Measurements from ENCODE around the gene INO80C. TPM values are rescaled to one million over a fixed set of nuclear protein-coding genes. Genes with fewer than 3 reads are reported as not detected.

The INO80C gene
- polyA plus RNA-seq, 1 donor (not counting 4 experiments of a cell fraction or from before 2014, with no cell fraction given): 54.7 TPM

GRCh38 chr18:35460736-35461161 lies 37.0 kb downstream of the INO80C start:
- dilution Hi-C loops (cut with MboI; ENCODE audit: extremely low pct_ligation_motif_present, low sequenced_read_pairs): no loop called here
- no peak for DNase-seq (ENCODE audit: low read depth, low spot score)
- H4K20me1 ChIP-seq (ENCODE audit: control insufficient read depth, extremely low read depth, insufficient read depth, low read length): no peaks in the 10 kb centered on the region
- peaks cover 3% of the 10 kb centered on the region for H3K9me1 ChIP-seq (ENCODE audit: control insufficient read depth, extremely low read depth, insufficient read depth, low read length)
- H3K27me3 ChIP-seq (ENCODE audit: control insufficient read depth, extremely low read depth, insufficient read depth, low read length): no peaks in the 10 kb centered on the region
- H3K36me3 ChIP-seq (ENCODE audit: control insufficient read depth in 2 of 2, extremely low read depth in 1 of 2, insufficient read depth in 2 of 2, low read length in 2 of 2): peaks cover 0 to 3% of the 10 kb centered on the region in 2 experiments
- FAIRE-seq: no peak
- peaks cover 48% of the 10 kb centered on the region for H3K4me1 ChIP-seq (ENCODE audit: control insufficient read depth, extremely low read depth, insufficient read depth, low read length)
- H3K27ac ChIP-seq (ENCODE audit: control insufficient read depth, insufficient read depth, low read length): no peak overlapping the region
- H3K9me3 ChIP-seq (ENCODE audit: control insufficient read depth, low read depth, low read length): no peaks in the 10 kb centered on the region
- no peaks in the 10 kb centered on the region for H3K79me2 ChIP-seq (ENCODE audit: control insufficient read depth, insufficient read depth, low read length)
- no peak for TF ChIP-seq CTCF (optimal IDR thresholded peaks at IDR 0.05 in 1 of 3, IDR thresholded peaks at IDR 0.05 in 1 of 3, conservative IDR thresholded peaks at IDR 0.05 in 1 of 3; ENCODE audit: extremely low read depth in 1 of 3, insufficient read depth in 2 of 3, low read length in 3 of 3)
- TF ChIP-seq EZH2 (IDR thresholded peaks at IDR 0.05; ENCODE audit: low read length): no peak
- no peak overlapping the region for H3K4me2 ChIP-seq (ENCODE audit: control insufficient read depth, extremely low read depth, insufficient read depth, low read depth, low read length)
- no peak overlapping the region for H3K4me3 ChIP-seq (ENCODE audit: control insufficient read depth in 2 of 3, extremely low read depth in 1 of 3, insufficient read depth in 2 of 3, low read depth in 1 of 3, low read length in 3 of 3)
- no peak overlapping the region for H3K9ac ChIP-seq (ENCODE audit: control insufficient read depth, extremely low read depth, insufficient read depth, low read length)
- no peak overlapping the region for H2AFZ ChIP-seq (ENCODE audit: control insufficient read depth, low read length)

DNA sequence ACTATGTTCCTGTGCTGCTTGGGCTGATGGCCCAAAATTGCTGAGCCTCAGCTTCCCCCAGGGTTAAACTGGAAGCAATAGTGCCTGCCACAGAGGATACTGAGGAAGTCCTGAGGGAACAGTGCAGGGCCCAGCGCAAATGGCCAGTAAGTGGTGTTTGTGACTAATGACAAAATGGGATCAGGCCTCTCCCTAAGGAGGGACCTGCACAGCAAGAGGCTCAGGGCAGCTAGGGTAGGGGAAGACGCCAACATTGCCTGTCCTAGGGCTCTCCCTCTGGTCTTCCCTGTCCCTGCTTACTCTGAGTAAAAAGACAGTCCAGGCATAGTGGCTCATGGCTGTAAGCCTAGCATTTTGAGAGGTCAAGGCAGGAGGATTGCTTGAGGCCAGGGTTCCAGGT lies 37.8 kb downstream of the INO80C start:
- dilution Hi-C loops (cut with MboI; ENCODE audit: extremely low pct_ligation_motif_present, low sequenced_read_pairs): no loop called here
- no peak overlapping the region for H2AFZ ChIP-seq (ENCODE audit: control insufficient read depth, low read length)
- peaks cover 0 to 3% of the 10 kb centered on the region in 2 experiments for H3K36me3 ChIP-seq (ENCODE audit: control insufficient read depth in 2 of 2, extremely low read depth in 1 of 2, insufficient read depth in 2 of 2, low read length in 2 of 2)
- no peak overlapping the region for H3K4me2 ChIP-seq (ENCODE audit: control insufficient read depth, extremely low read depth, insufficient read depth, low read depth, low read length)
- no peaks in the 10 kb centered on the region for H3K9me3 ChIP-seq (ENCODE audit: control insufficient read depth, low read depth, low read length)
- peaks cover 3% of the 10 kb centered on the region for H3K9me1 ChIP-seq (ENCODE audit: control insufficient read depth, extremely low read depth, insufficient read depth, low read length)
- H3K9ac ChIP-seq (ENCODE audit: control insufficient read depth, extremely low read depth, insufficient read depth, low read length): no peak overlapping the region
- no peaks in the 10 kb centered on the region for H3K79me2 ChIP-seq (ENCODE audit: control insufficient read depth, insufficient read depth, low read length)
- FAIRE-seq (no peak), DNase-seq (ENCODE audit: low read depth, low spot score) (no peak)
- no peaks in the 10 kb centered on the region for H4K20me1 ChIP-seq (ENCODE audit: control insufficient read depth, extremely low read depth, insufficient read depth, low read length)
- peaks cover 48% of the 10 kb centered on the region for H3K4me1 ChIP-seq (ENCODE audit: control insufficient read depth, extremely low read depth, insufficient read depth, low read length)
- no peak for TF ChIP-seq CTCF (optimal IDR thresholded peaks at IDR 0.05 in 1 of 3, IDR thresholded peaks at IDR 0.05 in 1 of 3, conservative IDR thresholded peaks at IDR 0.05 in 1 of 3; ENCODE audit: extremely low read depth in 1 of 3, insufficient read depth in 2 of 3, low read length in 3 of 3)
- TF ChIP-seq EZH2 (IDR thresholded peaks at IDR 0.05; ENCODE audit: low read length): no peak
- H3K4me3 ChIP-seq (ENCODE audit: control insufficient read depth in 2 of 3, extremely low read depth in 1 of 3, insufficient read depth in 2 of 3, low read depth in 1 of 3, low read length in 3 of 3): no peak overlapping the region
- H3K27ac ChIP-seq (ENCODE audit: control insufficient read depth, insufficient read depth, low read length): no peak overlapping the region
- H3K27me3 ChIP-seq (ENCODE audit: control insufficient read depth, extremely low read depth, insufficient read depth, low read length): no peaks in the 10 kb centered on the region
